ENCODE measurements around the gene DNTT.

GRCh38 chr10:96285331-96285752, 18.9 kb upstream of the DNTT start:
- TF ChIP-seq CTCF (tag by site-specific recombination; IDR thresholded peaks at IDR 0.05) (no peak), HOXA7 (CRISPR knock-in tag; IDR thresholded peaks at IDR 0.05; ENCODE audit: borderline replicate concordance) (no peak), TCF7L2 (IDR thresholded peaks at IDR 0.05; ENCODE audit: borderline replicate concordance, low read depth, low read length) (no peak)
- TF ChIP-seq, protein P1, sequence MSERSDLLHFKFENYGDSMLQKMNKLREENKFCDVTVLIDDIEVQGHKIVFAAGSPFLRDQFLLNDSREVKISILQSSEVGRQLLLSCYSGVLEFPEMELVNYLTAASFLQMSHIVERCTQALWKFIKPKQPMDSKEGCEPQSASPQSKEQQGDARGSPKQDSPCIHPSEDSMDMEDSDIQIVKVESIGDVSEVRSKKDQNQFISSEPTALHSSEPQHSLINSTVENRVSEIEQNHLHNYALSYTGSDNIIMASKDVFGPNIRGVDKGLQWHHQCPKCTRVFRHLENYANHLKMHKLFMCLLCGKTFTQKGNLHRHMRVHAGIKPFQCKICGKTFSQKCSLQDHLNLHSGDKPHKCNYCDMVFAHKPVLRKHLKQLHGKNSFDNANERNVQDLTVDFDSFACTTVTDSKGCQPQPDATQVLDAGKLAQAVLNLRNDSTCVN (tag by site-specific recombination; optimal IDR thresholded peaks at IDR 0.05), result no peak

All from HEK293 (cell line).